ENCODE data around the gene SRGAP3. TPM values are rescaled to one million over a fixed set of nuclear protein-coding genes. Genes with fewer than 3 reads are reported as not detected.

Gene SRGAP3
- total and polyA plus RNA-seq, 10 of the 15 experiments (the other 5 are each of a cell fraction or from before 2014, with no cell fraction given), result 0.32 to 1.7 (median 0.99) TPM

- RAD21 ChIA-PET (ENCODE audit: unreplicated experiment), result no interaction called here
Observed at GRCh38 chr3:9185046-9185445, 64.4 kb downstream of the SRGAP3 start.

More at GRCh38 chr3:9185046-9185445, 64.4 kb downstream of the SRGAP3 start:
- ChIA-PET CTCF (no interaction called here), POLR2A (no interaction called here), SMC1A (ENCODE audit: uncharacterized antibody, unreplicated experiment) (no interaction called here)
- H3K9ac ChIP-seq (ENCODE audit: control insufficient read depth, insufficient read depth, low read length), result no peak overlapping the region
- DNase-seq (ENCODE audit: low read depth, low spot score) (no peak), ATAC-seq (no peak), FAIRE-seq (no peak)
- H3K4me2 ChIP-seq (ENCODE audit: control insufficient read depth, insufficient read depth), result no peak overlapping the region
- H4K20me1 ChIP-seq (ENCODE audit: control insufficient read depth, insufficient read depth), result no peaks in the 10 kb centered on the region
- H3K9me3 ChIP-seq (replicated peaks; ENCODE audit: control insufficient read depth, insufficient read depth, low read length), result no peaks in the 10 kb centered on the region; the same call in 2 of the 3 replicates
- in situ Hi-C loops (cut with MboI), result no loop called here
- no peaks in the 10 kb centered on the region for H3K36me3 ChIP-seq (ENCODE audit: control insufficient read depth in 2 of 2, insufficient read depth in 2 of 2, low read length in 1 of 2)
- intact Hi-C loops (cut with micrococcal nuclease; ENCODE audit: unreplicated experiment), result no loop called here
- no peak overlapping the region for H2AFZ ChIP-seq (ENCODE audit: control insufficient read depth, low read depth, low read length)
- 23% methylated on average over 3 of the region's 3 CpGs for WGBS (ENCODE audit: insufficient coverage, insufficient replicate concordance, low lambda C conversion rate, missing lambda C conversion rate)
- peaks cover 8% of the 10 kb centered on the region for H3K4me1 ChIP-seq (ENCODE audit: control insufficient read depth, insufficient read depth, low read length)
- H3K4me3 ChIP-seq, result no peak overlapping the region
- TF ChIP-seq SIX5 (IDR thresholded peaks at IDR 0.05; ENCODE audit: low read depth, low read length, severe bottlenecking) (no peak), NFIC (IDR thresholded peaks at IDR 0.05; ENCODE audit: low read depth, low read length) (no peak), RAD21 (IDR thresholded peaks at IDR 0.05; ENCODE audit: insufficient read depth, low read depth, low read length) (no peak), SRF (IDR thresholded peaks at IDR 0.05; ENCODE audit: low read depth in 2 of 2, low read length in 2 of 2) (no peak), CUX1 (IDR thresholded peaks at IDR 0.05; ENCODE audit: insufficient replicate concordance, low read depth, low read length) (no peak), SMC3 (IDR thresholded peaks at IDR 0.05; ENCODE audit: borderline replicate concordance, low read length) (no peak), ATF2 (IDR thresholded peaks at IDR 0.05; ENCODE audit: low read length) (no peak), JUND (IDR thresholded peaks at IDR 0.05; ENCODE audit: low read depth, low read length) (no peak), KDM1A (IDR thresholded peaks at IDR 0.05; ENCODE audit: borderline replicate concordance) (no peak), PML (IDR thresholded peaks at IDR 0.05; ENCODE audit: low read length) (no peak), ZBTB11 (CRISPR knock-in tag; IDR thresholded peaks at IDR 0.05) (no peak), FOXM1 (IDR thresholded peaks at IDR 0.05; ENCODE audit: low read depth, low read length) (no peak), ZNF274 (IDR thresholded peaks at IDR 0.05; ENCODE audit: insufficient read depth, insufficient read length) (no peak), RUNX3 (IDR thresholded peaks at IDR 0.05; ENCODE audit: low read length) (no peak), ETV6 (conservative IDR thresholded peaks at IDR 0.05 in 1 of 2, IDR thresholded peaks at IDR 0.05 in 1 of 2; ENCODE audit: borderline replicate concordance in 1 of 2, low read depth in 1 of 2) (no peak)
- 0 out of 4 replicates have a peak, but pooled peaks cover 0 to 1% of the 10 kb centered on the region in 2 experiments for H3K27me3 ChIP-seq (replicated peaks in 1 of 2; ENCODE audit: control insufficient read depth in 2 of 2, insufficient read depth in 2 of 2, low read length in 1 of 2)
- no peaks in the 10 kb centered on the region for H3K79me2 ChIP-seq (ENCODE audit: control insufficient read depth, insufficient read depth, low read length)
- no TSS peak for BruUV-seq (replicated peaks)
- no peak overlapping the region for H3K27ac ChIP-seq (ENCODE audit: control insufficient read depth, insufficient read depth)
